HUES64 (cell line): ENCODE measurements around the gene FCHO1.

Experiments
- H3K27ac ChIP-seq: 2 replicates; pipeline ENCODE4 v1.7.0; 2013; ENCODE audit warnings: low read depth, low read length, inconsistent platforms
- H3K27me3 ChIP-seq: 2 replicates; pipeline ENCODE4 v1.6.1; 2013; ENCODE audit warnings: mild to moderate bottlenecking, low read length; ENCODE audit not compliant: insufficient read depth
- H3K36me3 ChIP-seq: 2 replicates; pipeline ENCODE4 v1.6.1; 2013; ENCODE audit warnings: mild to moderate bottlenecking, low read length; ENCODE audit not compliant: insufficient read depth
- H3K4me1 ChIP-seq: 2 replicates; pipeline ENCODE4 v1.6.1; 2013; ENCODE audit warnings: mild to moderate bottlenecking, low read length, moderate library complexity; ENCODE audit not compliant: insufficient read depth
- H3K4me3 ChIP-seq: 2 replicates; pipeline ENCODE4 v1.5.1; 2013; ENCODE audit warnings: mild to moderate bottlenecking, low read length, moderate library complexity
- H3K9ac ChIP-seq: 2 replicates; pipeline ENCODE4 v1.6.1; 2013; ENCODE audit warnings: mild to moderate bottlenecking, low read depth, low read length
- H3K9me3 ChIP-seq: 2 replicates; pipeline ENCODE4 v1.6.1; 2013; ENCODE audit warnings: low read depth, low read length; ENCODE audit not compliant: insufficient read depth
- WGBS: fragments of 150-250, 120-280 bp; methylation state at CpG from one replicate; pipeline ENCODE4 v1.1.7; 2013; ENCODE audit warnings: missing lambda C conversion rate; 5-methylcytosine and 5-hydroxymethylcytosine counted together

Gene FCHO1

GRCh38 chr19:17754634-17755442 lies 3.6 kb downstream of the FCHO1 start:
- Histone ChIP-seq H3K4me1 (no peaks in the 10 kb centered on the region; the same call in 1 of the 2 replicates), H3K27me3 (no peaks in the 10 kb centered on the region), H3K36me3 (no peaks in the 10 kb centered on the region), H3K9me3 (no peaks in the 10 kb centered on the region), H3K4me3 (no peak overlapping the region), H3K9ac (no peak overlapping the region), H3K27ac (no peak overlapping the region)
- 84% methylated on average over 4 of the region's 5 CpGs for WGBS

- Histone ChIP-seq H3K4me1 (no peaks in the 10 kb centered on the region; the same call in 1 of the 2 replicates), H3K36me3 (no peaks in the 10 kb centered on the region), H3K9me3 (no peaks in the 10 kb centered on the region), H3K4me3 (no peak overlapping the region), H3K27me3 (no peaks in the 10 kb centered on the region), H3K27ac (no peak overlapping the region), H3K9ac (no peak overlapping the region)
- 90% methylated on average over 1 of the region's 1 CpG for WGBS
These were observed 4.2 kb downstream of the FCHO1 start for GRCh38 chr19:17755443-17755890.

- no peak overlapping the region for H3K4me3 ChIP-seq
- no peak overlapping the region for H3K27ac ChIP-seq
- no peaks in the 10 kb centered on the region for H3K9me3 ChIP-seq
- H3K4me1 ChIP-seq: no peaks in the 10 kb centered on the region; the same call in 1 of the 2 replicates
- H3K36me3 ChIP-seq: no peaks in the 10 kb centered on the region
- WGBS: 68% methylated on average over 9 of the region's 12 CpGs
- no peak overlapping the region for H3K9ac ChIP-seq
- no peaks in the 10 kb centered on the region for H3K27me3 ChIP-seq
These were observed 4.8 kb downstream of the FCHO1 start for GRCh38 chr19:17755977-17756670.

GRCh38 chr19:17757125-17757524 lies 5.8 kb downstream of the FCHO1 start:
- H3K4me3 ChIP-seq: no peak overlapping the region
- 93% methylated on average over 9 of the region's 9 CpGs for WGBS
- H3K27me3 ChIP-seq: no peaks in the 10 kb centered on the region
- H3K4me1 ChIP-seq: no peaks in the 10 kb centered on the region; the same call in 1 of the 2 replicates
- no peak overlapping the region for H3K27ac ChIP-seq
- H3K36me3 ChIP-seq: no peaks in the 10 kb centered on the region
- no peak overlapping the region for H3K9ac ChIP-seq
- no peaks in the 10 kb centered on the region for H3K9me3 ChIP-seq

- WGBS: 84% methylated on average over 3 of the region's 5 CpGs
- no peaks in the 10 kb centered on the region for H3K9me3 ChIP-seq
- H3K4me3 ChIP-seq: no peak overlapping the region
- H3K27me3 ChIP-seq: no peaks in the 10 kb centered on the region
- no peaks in the 10 kb centered on the region; the same call in 1 of the 2 replicates for H3K4me1 ChIP-seq
- H3K27ac ChIP-seq: no peak overlapping the region
- no peaks in the 10 kb centered on the region for H3K36me3 ChIP-seq
- H3K9ac ChIP-seq: no peak overlapping the region
These were observed 7.2 kb downstream of the FCHO1 start for GRCh38 chr19:17758515-17758914.

GRCh38 chr19:17761148-17761547 lies 9.9 kb downstream of the FCHO1 start:
- Histone ChIP-seq H3K9me3 (no peaks in the 10 kb centered on the region), H3K4me1 (no peaks in the 10 kb centered on the region), H3K36me3 (no peaks in the 10 kb centered on the region), H3K9ac (no peak overlapping the region), H3K27me3 (no peaks in the 10 kb centered on the region), H3K27ac (no peak overlapping the region), H3K4me3 (no peak overlapping the region)
- WGBS: 87% methylated on average over 4 of the region's 4 CpGs

GRCh38 chr19:17762505-17763229 lies 11.4 kb downstream of the FCHO1 start:
- Histone ChIP-seq H3K4me3 (no peak overlapping the region; the same call in 1 of the 2 replicates), H3K27ac (no peak overlapping the region), H3K9me3 (no peaks in the 10 kb centered on the region), H3K36me3 (no peaks in the 10 kb centered on the region), H3K9ac (no peak overlapping the region), H3K4me1 (no peaks in the 10 kb centered on the region), H3K27me3 (no peaks in the 10 kb centered on the region)
- whole genome bisulfite sequencing: 74% methylated on average over 17 of the region's 17 CpGs

GRCh38 chr19:17764348-17764747 lies 13.1 kb downstream of the FCHO1 start:
- Histone ChIP-seq H3K9me3 (no peaks in the 10 kb centered on the region), H3K4me1 (no peaks in the 10 kb centered on the region), H3K4me3 (no peak overlapping the region), H3K9ac (no peak overlapping the region), H3K27me3 (no peaks in the 10 kb centered on the region), H3K27ac (no peak overlapping the region), H3K36me3 (no peaks in the 10 kb centered on the region)
- WGBS: 97% methylated on average over 5 of the region's 7 CpGs

- Histone ChIP-seq H3K4me3 (no peak overlapping the region), H3K4me1 (no peaks in the 10 kb centered on the region), H3K36me3 (no peaks in the 10 kb centered on the region), H3K27ac (no peak overlapping the region), H3K9me3 (no peaks in the 10 kb centered on the region), H3K9ac (no peak overlapping the region), H3K27me3 (no peaks in the 10 kb centered on the region)
- 89% methylated on average over 12 of the region's 12 CpGs for WGBS
These were observed 13.9 kb downstream of the FCHO1 start for GRCh38 chr19:17765069-17765618.

- Histone ChIP-seq H3K27me3 (no peaks in the 10 kb centered on the region), H3K27ac (no peak overlapping the region), H3K4me3 (no peak overlapping the region), H3K36me3 (no peaks in the 10 kb centered on the region), H3K4me1 (no peaks in the 10 kb centered on the region), H3K9me3 (no peaks in the 10 kb centered on the region), H3K9ac (no peak overlapping the region)
- WGBS: 18% methylated on average over 28 of the region's 29 CpGs
These were observed 15.4 kb downstream of the FCHO1 start for GRCh38 chr19:17766543-17767131.
